CD4-positive, CD25-positive, alpha-beta regulatory T cell (primary cell): Measurements from ENCODE around the gene NUDT12. TPM values are rescaled to one million over a fixed set of nuclear protein-coding genes. Genes with fewer than 3 reads are reported as not detected.
A peak's percentile ranks its signal among the peaks of the same experiment; 100 is the strongest.

Experiments used
- ATAC-seq, 2 donors: fragments of 150-1000 bp; cut with Tn5 transposase; one replicate each; pipeline ENCODE4 v1.10.0; 2021; ENCODE audit warnings: low read depth in 2 of 2, moderate number of reproducible peaks in 2 of 2, moderate library complexity in 1 of 2
- DNase-seq, 3 donors: peaks; one replicate each; pipeline versions ENCODE4 v3.0.0 to v3.0.0-alpha.2; 2012 to 2022; ENCODE audit warnings: mixed read lengths in 1 of 3
- H3K27ac ChIP-seq: one replicate; pipeline ENCODE4 v1.7.0; 2013; ENCODE audit warnings: mild to moderate bottlenecking, low read length; ENCODE audit not compliant: insufficient read depth, poor library complexity, severe bottlenecking
- H3K27me3 ChIP-seq: one replicate; pipeline ENCODE4 v1.7.0; 2013; ENCODE audit warnings: low read length; ENCODE audit not compliant: control insufficient read depth, insufficient read depth
- H3K36me3 ChIP-seq: one replicate; pipeline ENCODE4 v1.7.0; 2013; ENCODE audit warnings: mild to moderate bottlenecking, low read length, moderate library complexity; ENCODE audit not compliant: control insufficient read depth, insufficient read depth
- H3K4me1 ChIP-seq: 2 replicates; pipeline ENCODE4 v1.7.0; 2013; ENCODE audit warnings: mild to moderate bottlenecking, low read length; ENCODE audit not compliant: insufficient read depth, control insufficient read depth, poor library complexity, severe bottlenecking
- H3K4me3 ChIP-seq: one replicate; pipeline ENCODE4 v1.7.0; 2013; ENCODE audit warnings: low read depth, mild to moderate bottlenecking, low read length, moderate library complexity
- H3K9me3 ChIP-seq, 2 experiments: 1 replicate in 1 of 2; 2 replicates in 1 of 2; pipeline ENCODE4 v1.7.0; 2013; ENCODE audit warnings: low read length in 2 of 2, mild to moderate bottlenecking in 1 of 2, moderate library complexity in 1 of 2; ENCODE audit not compliant: control insufficient read depth in 2 of 2
- H3K27ac Mint-ChIP-seq, 3 donors: one replicate each; pipeline ENCODE4 v1.8.0; 2020 to 2022; ENCODE audit warnings: mild to moderate bottlenecking in 3 of 3, mixed read lengths in 3 of 3, moderate library complexity in 2 of 3
- H3K27me3 Mint-ChIP-seq: one replicate; pipeline ENCODE4 v1.8.0; 2022; ENCODE audit warnings: mild to moderate bottlenecking, mixed read lengths
- H3K36me3 Mint-ChIP-seq: one replicate; pipeline ENCODE4 v1.8.0; 2020; ENCODE audit warnings: mixed read lengths
- H3K4me1 Mint-ChIP-seq, 4 donors: one replicate each; pipeline ENCODE4 v1.8.0; 2020 to 2022; ENCODE audit warnings: mixed read lengths in 4 of 4, mild to moderate bottlenecking in 1 of 4
- H3K4me3 Mint-ChIP-seq, 4 donors: one replicate each; pipeline ENCODE4 v1.8.0; 2020 to 2022; ENCODE audit warnings: mild to moderate bottlenecking in 4 of 4, mixed read lengths in 4 of 4, moderate library complexity in 3 of 4
- H3K9me3 Mint-ChIP-seq, 7 donors: one replicate each; pipeline ENCODE4 v1.8.0; 2020 to 2022; ENCODE audit warnings: mixed read lengths in 7 of 7, mild to moderate bottlenecking in 3 of 7, moderate library complexity in 2 of 7
- polyA plus RNA-seq, 4 donors: library from polyadenylated mRNA; unstranded; fragments of 300-500 nt; fragmentation: Illumina TruSeq; gene quantifications; one replicate each; pipeline ENCODE4 v1.2.3, GENCODE V29; 2021
- total RNA-seq: library from RNA; stranded (reverse); gene quantifications from one replicate; pipeline ENCODE4 v1.2.3, GENCODE V29; 2022

NUDT12 gene
- total and polyA plus RNA-seq, 5 donors from 2014 or later, result 0.08 to 1.6 (median 0.34) TPM; not detected in 2

GRCh38 chr5:103539376-103540330, 22.9 kb downstream of the NUDT12 start:
- Mint-ChIP-seq H3K27ac (no peak overlapping the region), H3K36me3 (no peaks in the 10 kb centered on the region), H3K4me1 (no peaks in the 10 kb centered on the region), H3K9me3 (no peaks in the 10 kb centered on the region), H3K27me3 (no peaks in the 10 kb centered on the region), H3K4me3 (no peak overlapping the region)
- no peaks in the 10 kb centered on the region for H3K9me3 ChIP-seq
- ATAC-seq, result no peak
- DNase-seq, result no peak
- no peak overlapping the region for H3K4me3 ChIP-seq
- no peaks in the 10 kb centered on the region for H3K27me3 ChIP-seq
- H3K27ac ChIP-seq, result no peak overlapping the region
- no peaks in the 10 kb centered on the region for H3K4me1 ChIP-seq
- H3K36me3 ChIP-seq, result no peaks in the 10 kb centered on the region

- peaks cover 7% of the 10 kb centered on the region for H3K27me3 Mint-ChIP-seq
- no peaks in the 10 kb centered on the region for H3K9me3 ChIP-seq
- no peaks in the 10 kb centered on the region for H3K4me1 Mint-ChIP-seq
- H3K4me1 ChIP-seq, result no peaks in the 10 kb centered on the region
- DNase-seq (no peak), ATAC-seq (no peak)
- no peak overlapping the region for H3K4me3 Mint-ChIP-seq
- no peaks in the 10 kb centered on the region for H3K36me3 ChIP-seq
- H3K27me3 ChIP-seq, result peaks cover 5% of the 10 kb centered on the region
- H3K9me3 Mint-ChIP-seq, result peaks cover 0 to 3% (median 0%) of the 10 kb centered on the region in 7 donors
- H3K4me3 ChIP-seq, result no peak overlapping the region
- no peak overlapping the region for H3K27ac Mint-ChIP-seq
- no peaks in the 10 kb centered on the region for H3K36me3 Mint-ChIP-seq
- H3K27ac ChIP-seq, result no peak overlapping the region
Measured at GRCh38 chr5:103532086-103532734, 30.4 kb downstream of the NUDT12 start.

- H3K27me3 Mint-ChIP-seq, result peaks cover 11% of the 10 kb centered on the region
- Histone ChIP-seq H3K27me3 (peaks cover 5% of the 10 kb centered on the region), H3K4me3 (no peak overlapping the region), H3K27ac (no peak overlapping the region), H3K36me3 (no peaks in the 10 kb centered on the region), H3K4me1 (no peaks in the 10 kb centered on the region), H3K9me3 (no peaks in the 10 kb centered on the region)
- H3K27ac Mint-ChIP-seq, result no peak overlapping the region
- peaks cover 0 to 9% (median 1%) of the 10 kb centered on the region in 4 donors for H3K4me1 Mint-ChIP-seq
- no peaks in the 10 kb centered on the region for H3K36me3 Mint-ChIP-seq
- DNase-seq, result no peak
- peaks cover 0 to 2% (median 0%) of the 10 kb centered on the region in 7 donors for H3K9me3 Mint-ChIP-seq
- no peak for ATAC-seq
- H3K4me3 Mint-ChIP-seq, result no peak overlapping the region
Measured at GRCh38 chr5:103526164-103526915, 36.2 kb downstream of the NUDT12 start.

- no peaks in the 10 kb centered on the region for H3K4me1 ChIP-seq
- Mint-ChIP-seq H3K27me3 (peaks cover 8% of the 10 kb centered on the region), H3K36me3 (no peaks in the 10 kb centered on the region), H3K4me3 (no peak overlapping the region), H3K4me1 (peaks cover 0 to 9% (median 1%) of the 10 kb centered on the region in 4 donors), H3K27ac (no peak overlapping the region), H3K9me3 (peaks cover 0 to 2% (median 0%) of the 10 kb centered on the region in 7 donors)
- peaks cover 5% of the 10 kb centered on the region for H3K27me3 ChIP-seq
- DNase-seq (no peak), ATAC-seq (no peak)
- H3K4me3 ChIP-seq, result no peak overlapping the region
- H3K9me3 ChIP-seq, result no peaks in the 10 kb centered on the region
- H3K27ac ChIP-seq, result no peak overlapping the region
- no peaks in the 10 kb centered on the region for H3K36me3 ChIP-seq
Measured at GRCh38 chr5:103525361-103525760, 37.2 kb downstream of the NUDT12 start.

- Histone ChIP-seq H3K9me3 (no peaks in the 10 kb centered on the region), H3K27me3 (peaks cover 5% of the 10 kb centered on the region), H3K4me1 (no peaks in the 10 kb centered on the region), H3K36me3 (no peaks in the 10 kb centered on the region), H3K4me3 (no peak overlapping the region), H3K27ac (no peak overlapping the region)
- DNase-seq, result peak in 1 of 3 donors; percentile 8
- H3K9me3 Mint-ChIP-seq, result peaks cover 0 to 2% (median 0%) of the 10 kb centered on the region in 7 donors
- H3K4me3 Mint-ChIP-seq, result no peak overlapping the region
- H3K4me1 Mint-ChIP-seq, result peaks cover 0 to 9% (median 1%) of the 10 kb centered on the region in 4 donors
- no peak for ATAC-seq
- no peaks in the 10 kb centered on the region for H3K36me3 Mint-ChIP-seq
- H3K27ac Mint-ChIP-seq, result no peak overlapping the region
- H3K27me3 Mint-ChIP-seq, result peaks cover 12% of the 10 kb centered on the region
Measured at GRCh38 chr5:103523319-103523718, 39.3 kb downstream of the NUDT12 start.

- no peak overlapping the region for H3K27ac Mint-ChIP-seq
- no peaks in the 10 kb centered on the region for H3K9me3 ChIP-seq
- no peak overlapping the region for H3K4me3 Mint-ChIP-seq
- H3K4me3 ChIP-seq, result no peak overlapping the region
- ATAC-seq, result no peak
- no peak overlapping the region for H3K27ac ChIP-seq
- no peaks in the 10 kb centered on the region for H3K36me3 ChIP-seq
- no peaks in the 10 kb centered on the region for H3K36me3 Mint-ChIP-seq
- peaks cover 12% of the 10 kb centered on the region for H3K27me3 Mint-ChIP-seq
- no peaks in the 10 kb centered on the region for H3K4me1 ChIP-seq
- peaks cover 0 to 2% (median 0%) of the 10 kb centered on the region in 7 donors for H3K9me3 Mint-ChIP-seq
- peaks cover 0 to 9% (median 1%) of the 10 kb centered on the region in 4 donors for H3K4me1 Mint-ChIP-seq
- H3K27me3 ChIP-seq, result no peaks in the 10 kb centered on the region
- no peak for DNase-seq
Measured at GRCh38 chr5:103522586-103522985, 40.0 kb downstream of the NUDT12 start.

GRCh38 chr5:103519550-103519949, 43.0 kb downstream of the NUDT12 start:
- Mint-ChIP-seq H3K36me3 (no peaks in the 10 kb centered on the region), H3K27me3 (peaks cover 4% of the 10 kb centered on the region), H3K4me1 (peaks cover 0 to 9% (median 1%) of the 10 kb centered on the region in 4 donors), H3K27ac (no peak overlapping the region), H3K9me3 (peaks cover 0 to 2% (median 0%) of the 10 kb centered on the region in 7 donors), H3K4me3 (no peak overlapping the region)
- H3K4me1 ChIP-seq, result no peaks in the 10 kb centered on the region
- ATAC-seq (no peak), DNase-seq (no peak)
- no peak overlapping the region for H3K27ac ChIP-seq
- no peak overlapping the region for H3K4me3 ChIP-seq
- no peaks in the 10 kb centered on the region for H3K9me3 ChIP-seq
- no peaks in the 10 kb centered on the region for H3K27me3 ChIP-seq
- H3K36me3 ChIP-seq, result no peaks in the 10 kb centered on the region
